ENCODE data around the gene NGDN.

NGDN gene

DNA sequence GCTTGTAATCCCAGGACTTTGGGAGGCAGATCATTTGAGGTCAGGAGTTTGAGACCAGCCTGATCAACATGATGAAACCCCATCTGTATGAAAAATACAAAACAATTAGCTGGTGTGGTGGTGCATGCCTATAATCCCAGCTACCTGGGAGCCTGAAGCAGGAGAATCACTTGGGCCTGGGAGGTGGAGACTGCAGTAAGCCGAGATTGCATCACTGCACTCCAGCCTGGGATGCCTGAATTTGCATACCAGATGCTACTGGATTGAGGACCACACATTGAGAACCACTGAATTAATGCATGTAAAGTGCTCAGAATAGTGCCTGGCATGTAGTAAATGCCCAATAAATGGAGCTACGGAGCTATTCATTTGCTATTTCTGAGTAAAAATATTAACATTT lies 19.1 kb upstream of the NGDN start:
- TF ChIP-seq, protein P1, sequence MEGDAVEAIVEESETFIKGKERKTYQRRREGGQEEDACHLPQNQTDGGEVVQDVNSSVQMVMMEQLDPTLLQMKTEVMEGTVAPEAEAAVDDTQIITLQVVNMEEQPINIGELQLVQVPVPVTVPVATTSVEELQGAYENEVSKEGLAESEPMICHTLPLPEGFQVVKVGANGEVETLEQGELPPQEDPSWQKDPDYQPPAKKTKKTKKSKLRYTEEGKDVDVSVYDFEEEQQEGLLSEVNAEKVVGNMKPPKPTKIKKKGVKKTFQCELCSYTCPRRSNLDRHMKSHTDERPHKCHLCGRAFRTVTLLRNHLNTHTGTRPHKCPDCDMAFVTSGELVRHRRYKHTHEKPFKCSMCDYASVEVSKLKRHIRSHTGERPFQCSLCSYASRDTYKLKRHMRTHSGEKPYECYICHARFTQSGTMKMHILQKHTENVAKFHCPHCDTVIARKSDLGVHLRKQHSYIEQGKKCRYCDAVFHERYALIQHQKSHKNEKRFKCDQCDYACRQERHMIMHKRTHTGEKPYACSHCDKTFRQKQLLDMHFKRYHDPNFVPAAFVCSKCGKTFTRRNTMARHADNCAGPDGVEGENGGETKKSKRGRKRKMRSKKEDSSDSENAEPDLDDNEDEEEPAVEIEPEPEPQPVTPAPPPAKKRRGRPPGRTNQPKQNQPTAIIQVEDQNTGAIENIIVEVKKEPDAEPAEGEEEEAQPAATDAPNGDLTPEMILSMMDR (IDR thresholded peaks at IDR 0.05) = no peak

DNA sequence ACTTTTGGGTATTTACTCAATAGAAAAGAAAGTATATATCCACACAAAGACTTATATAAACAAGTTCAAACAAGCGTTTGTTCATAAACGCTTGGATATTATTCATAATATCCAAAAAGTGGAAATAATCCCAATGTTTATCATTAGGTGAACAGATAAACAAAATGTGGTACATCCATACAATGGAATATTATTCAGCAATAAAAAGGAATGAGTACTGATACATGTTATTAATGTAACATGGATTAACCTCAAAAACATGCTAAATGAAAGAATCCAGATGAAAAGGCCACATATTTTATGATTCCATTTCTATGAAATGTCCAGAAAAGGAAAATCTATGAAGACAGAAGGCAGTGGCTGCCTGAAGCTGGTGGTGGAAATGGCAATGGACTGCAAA lies 17.3 kb upstream of the NGDN start:
- TF ChIP-seq, protein P1 (IDR thresholded peaks at IDR 0.05) = no peak

GRCh38 chr14:23454445-23454856 lies 15.1 kb upstream of the NGDN start:
- TF ChIP-seq, protein P1 (IDR thresholded peaks at IDR 0.05) = no peak

DNA sequence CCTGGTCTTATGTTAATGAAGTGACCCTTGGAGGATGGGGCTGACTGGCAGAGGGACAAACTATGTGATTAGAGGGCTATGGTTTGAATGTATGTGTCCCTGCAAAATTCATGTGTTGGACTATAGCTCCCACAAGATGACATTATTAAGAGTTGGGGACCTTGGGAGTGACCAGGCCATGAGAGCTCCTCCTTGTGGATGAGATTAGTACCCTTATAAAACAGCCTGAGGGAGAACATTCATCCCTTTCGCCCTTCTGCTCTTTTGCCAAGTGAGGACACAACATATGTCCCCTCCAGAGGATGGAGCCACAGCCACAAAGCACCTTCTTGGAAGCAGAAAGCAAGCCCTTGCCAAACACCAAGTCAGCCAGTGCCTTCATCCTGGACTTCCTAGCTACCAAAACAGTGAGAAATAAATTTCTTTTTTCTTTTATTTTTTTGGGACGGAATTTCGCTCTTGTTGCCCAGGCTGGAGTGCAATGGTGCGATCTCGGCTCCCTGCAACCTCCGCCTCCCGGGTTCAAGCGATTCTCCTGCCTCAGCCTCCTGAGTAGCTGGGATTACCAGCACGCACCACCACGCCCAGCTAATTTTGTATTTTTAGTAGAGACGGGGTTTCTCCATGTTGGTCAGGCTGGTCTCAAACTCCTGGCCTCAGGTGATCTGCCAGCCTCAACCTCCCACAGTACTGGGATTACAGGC lies 12.5 kb upstream of the NGDN start:
- TF ChIP-seq, protein P1 (IDR thresholded peaks at IDR 0.05) = peak; percentile 39; the same call in 1 of the 2 replicates

GRCh38 chr14:23457587-23458445 lies 11.7 kb upstream of the NGDN start:
- TF ChIP-seq, protein P1 (IDR thresholded peaks at IDR 0.05) = no peak

DNA sequence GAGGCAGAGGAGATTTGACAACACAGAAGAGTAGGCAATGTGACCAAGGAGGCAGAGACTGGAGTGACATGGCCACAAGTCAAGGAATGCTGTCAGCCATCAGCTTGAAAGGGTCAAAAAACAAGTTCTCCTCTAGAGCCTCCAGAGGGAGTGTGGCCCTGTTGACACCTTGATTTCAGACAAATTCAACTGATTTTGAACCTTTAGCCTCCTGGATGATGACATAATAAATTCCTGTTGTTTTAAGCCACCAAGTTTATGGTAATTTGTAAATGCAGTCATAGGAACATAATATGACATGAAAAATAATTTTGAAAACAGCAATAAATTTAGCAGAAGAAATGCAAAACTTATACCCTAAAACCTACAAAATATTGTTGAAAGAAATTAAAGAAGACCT lies 8.5 kb upstream of the NGDN start:
- TF ChIP-seq, protein P1 (IDR thresholded peaks at IDR 0.05) = no peak

DNA sequence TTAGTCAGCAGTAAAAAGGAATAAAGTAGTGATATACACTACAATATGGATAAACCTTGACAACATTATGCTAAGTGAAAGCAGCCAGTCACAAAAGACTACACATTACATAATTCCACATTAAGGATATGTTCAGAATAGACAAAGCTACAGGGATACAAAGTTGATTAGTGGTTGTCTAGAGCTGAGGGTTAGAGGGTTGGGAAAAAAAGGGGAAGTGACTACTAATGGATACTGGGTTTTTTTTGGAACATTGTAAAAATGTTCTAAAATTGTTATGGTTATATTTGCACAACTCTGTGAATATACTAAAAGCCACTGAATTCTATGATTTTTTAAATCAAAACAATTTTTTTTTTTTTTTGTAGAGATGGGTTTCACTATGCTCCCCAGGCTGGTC lies 4.8 kb upstream of the NGDN start:
- TF ChIP-seq, protein P1 (IDR thresholded peaks at IDR 0.05) = no peak
